GM19025 (cell line): ENCODE results near the gene TAAR5.
"Not testable (repeated sequence)": the region's sequence is repeated elsewhere in the genome, so short reads cannot be mapped to it uniquely, and the experiment has no call there.

Experiments
- ATAC-seq: cut with Tn5 transposase; IDR thresholded peaks from one replicate; pipeline ENCODE4 v1.9.1; 2021; ENCODE audit warnings: mild to moderate bottlenecking, low read depth, moderate library complexity; ENCODE audit not compliant: unreplicated experiment

TAAR5 gene, protein sequence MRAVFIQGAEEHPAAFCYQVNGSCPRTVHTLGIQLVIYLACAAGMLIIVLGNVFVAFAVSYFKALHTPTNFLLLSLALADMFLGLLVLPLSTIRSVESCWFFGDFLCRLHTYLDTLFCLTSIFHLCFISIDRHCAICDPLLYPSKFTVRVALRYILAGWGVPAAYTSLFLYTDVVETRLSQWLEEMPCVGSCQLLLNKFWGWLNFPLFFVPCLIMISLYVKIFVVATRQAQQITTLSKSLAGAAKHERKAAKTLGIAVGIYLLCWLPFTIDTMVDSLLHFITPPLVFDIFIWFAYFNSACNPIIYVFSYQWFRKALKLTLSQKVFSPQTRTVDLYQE

DNA sequence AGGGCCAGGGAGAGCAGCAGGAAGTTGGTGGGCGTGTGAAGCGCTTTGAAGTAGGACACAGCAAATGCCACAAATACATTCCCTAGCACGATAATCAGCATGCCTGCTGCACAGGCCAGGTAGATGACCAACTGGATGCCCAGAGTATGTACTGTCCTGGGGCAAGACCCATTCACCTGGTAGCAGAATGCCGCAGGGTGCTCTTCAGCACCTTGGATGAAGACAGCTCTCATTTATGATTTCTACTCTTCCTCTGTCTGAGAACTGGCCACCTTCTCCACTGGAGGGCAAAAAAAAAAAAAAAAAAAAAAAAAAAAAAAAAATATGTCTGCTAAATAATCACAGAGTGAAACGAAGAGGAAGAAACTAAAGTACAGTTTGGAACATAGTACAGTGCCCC, at the start of gene TAAR5:
Gene TAAR5, minus strand, starts transcription at position 288 of the 400 bp plus-strand sequence. Its CDS starts 55 bp downstream, at position 233.
- ATAC-seq: no peak

DNA sequence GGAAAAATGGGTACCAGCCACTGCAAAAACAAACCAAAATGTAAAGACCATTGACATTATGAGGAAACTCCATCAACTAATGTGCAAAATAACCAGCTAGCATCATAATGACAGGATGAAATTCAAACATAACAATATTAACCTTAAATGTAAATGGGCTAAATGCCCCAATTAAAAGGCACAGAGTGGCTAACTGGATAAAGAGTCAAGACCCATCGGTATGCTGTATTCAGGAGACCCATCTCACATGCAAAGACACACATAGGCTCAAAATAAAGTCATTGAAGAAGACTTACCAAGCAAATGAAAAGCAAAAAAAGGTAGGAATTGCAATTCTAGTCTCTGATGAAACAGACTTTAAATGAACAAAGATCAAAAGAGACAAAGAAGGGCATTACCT, 47.6 kb upstream of the TAAR5 start:
- not testable (repeated sequence) for ATAC-seq

DNA sequence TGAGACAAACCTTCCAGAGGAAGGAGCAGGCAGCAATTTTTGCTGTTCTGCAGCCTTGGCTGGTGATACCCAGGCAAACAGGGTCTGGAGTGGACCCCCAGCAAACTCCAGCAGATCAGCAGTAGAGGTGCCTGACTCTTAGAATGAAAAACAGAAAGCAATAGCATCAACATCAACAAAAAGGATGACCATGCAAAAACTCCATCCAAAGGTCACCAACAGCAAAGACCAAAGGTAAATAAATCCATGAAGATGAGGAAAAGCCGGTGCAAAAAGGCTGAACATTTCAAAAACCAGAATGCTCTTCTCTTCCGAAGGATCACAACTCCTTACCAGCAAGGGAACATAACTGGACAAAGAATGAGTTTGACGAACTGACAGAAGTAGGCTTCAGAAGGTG, 46.4 kb upstream of the TAAR5 start:
- not testable (repeated sequence) for ATAC-seq

DNA sequence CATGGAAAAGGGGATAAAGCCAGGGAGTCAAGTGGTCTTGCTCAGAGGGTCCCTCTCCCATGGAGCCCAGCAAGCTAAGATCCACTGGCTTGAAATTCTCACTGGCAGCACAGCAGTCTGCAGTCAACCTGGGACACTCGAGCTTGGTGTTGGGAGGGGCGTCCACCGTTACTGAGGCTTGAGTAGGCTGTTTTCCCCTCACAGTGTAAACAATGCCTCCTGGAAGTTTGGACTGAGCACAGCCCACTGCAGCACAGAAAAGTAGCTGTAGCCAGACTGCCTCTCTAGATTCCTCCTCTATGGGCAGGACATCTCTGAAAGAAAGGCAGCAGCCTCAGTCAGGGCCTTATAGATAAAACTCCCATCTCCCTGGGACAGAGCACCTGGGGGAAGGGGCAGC, 45.7 kb upstream of the TAAR5 start:
- ATAC-seq: not testable (repeated sequence)

DNA sequence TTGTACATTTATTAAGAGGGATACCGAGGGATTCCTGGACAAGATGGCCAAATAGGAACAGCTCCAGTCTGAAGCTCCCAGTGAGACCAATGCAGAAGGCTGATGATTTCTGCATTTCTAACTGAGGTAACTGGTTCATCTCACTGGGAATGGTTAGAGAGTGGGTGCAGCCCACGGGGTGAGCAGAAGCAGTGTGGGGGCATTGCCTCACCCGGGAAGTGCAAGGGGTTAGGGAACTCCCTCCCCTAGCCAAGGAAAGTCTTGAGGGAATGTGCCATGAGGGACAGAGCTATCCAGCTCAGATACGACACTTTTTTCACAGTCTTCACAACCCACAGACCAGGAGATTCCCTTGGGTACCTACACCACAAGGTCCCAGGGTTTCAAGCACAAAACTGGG, 45.3 kb upstream of the TAAR5 start:
- no peak for ATAC-seq

DNA sequence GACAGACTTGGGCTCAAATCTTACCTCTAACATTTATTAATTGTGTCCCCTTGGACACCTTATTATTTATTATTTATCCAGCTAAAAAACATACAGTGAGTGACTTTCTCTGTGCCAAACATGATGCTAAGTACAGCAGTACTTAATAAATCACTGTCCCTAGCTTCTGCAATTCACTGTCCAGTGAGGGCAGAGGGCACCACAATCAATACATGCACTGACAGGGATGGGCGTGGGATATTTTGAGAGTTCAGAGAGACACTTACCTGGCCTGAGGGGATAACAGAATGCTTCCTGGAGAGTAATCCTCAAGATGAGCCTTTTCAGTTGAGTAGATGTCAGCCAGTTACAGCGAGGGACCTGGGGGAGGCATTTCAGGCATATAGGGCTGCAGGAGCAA, 43.8 kb upstream of the TAAR5 start:
- ATAC-seq: no peak

DNA sequence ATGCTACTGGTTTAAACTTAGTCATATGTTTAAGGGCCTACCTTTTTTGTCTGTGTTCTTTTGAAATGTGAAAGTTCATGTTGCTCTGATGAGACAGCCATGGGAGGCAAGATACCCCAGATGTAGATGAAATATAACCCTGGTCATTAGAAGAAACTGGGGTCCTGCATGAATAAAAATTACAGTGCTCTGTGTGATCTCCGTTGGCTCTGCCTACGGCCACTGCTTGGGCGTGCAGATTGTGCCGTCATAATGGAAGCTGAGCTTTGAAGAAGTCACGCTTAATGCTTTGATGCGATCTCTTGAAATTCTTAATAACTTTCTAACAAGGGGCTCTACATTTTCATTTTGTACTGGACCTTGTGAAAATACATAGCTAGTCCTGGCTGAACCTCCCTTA, 34.6 kb upstream of the TAAR5 start, which contains the start of gene TAAR2:
Gene TAAR2, minus strand, starts transcription at position 101 of the 400 bp plus-strand sequence. Its CDS starts 0 bp downstream, at position 101.
- ATAC-seq: no peak

DNA sequence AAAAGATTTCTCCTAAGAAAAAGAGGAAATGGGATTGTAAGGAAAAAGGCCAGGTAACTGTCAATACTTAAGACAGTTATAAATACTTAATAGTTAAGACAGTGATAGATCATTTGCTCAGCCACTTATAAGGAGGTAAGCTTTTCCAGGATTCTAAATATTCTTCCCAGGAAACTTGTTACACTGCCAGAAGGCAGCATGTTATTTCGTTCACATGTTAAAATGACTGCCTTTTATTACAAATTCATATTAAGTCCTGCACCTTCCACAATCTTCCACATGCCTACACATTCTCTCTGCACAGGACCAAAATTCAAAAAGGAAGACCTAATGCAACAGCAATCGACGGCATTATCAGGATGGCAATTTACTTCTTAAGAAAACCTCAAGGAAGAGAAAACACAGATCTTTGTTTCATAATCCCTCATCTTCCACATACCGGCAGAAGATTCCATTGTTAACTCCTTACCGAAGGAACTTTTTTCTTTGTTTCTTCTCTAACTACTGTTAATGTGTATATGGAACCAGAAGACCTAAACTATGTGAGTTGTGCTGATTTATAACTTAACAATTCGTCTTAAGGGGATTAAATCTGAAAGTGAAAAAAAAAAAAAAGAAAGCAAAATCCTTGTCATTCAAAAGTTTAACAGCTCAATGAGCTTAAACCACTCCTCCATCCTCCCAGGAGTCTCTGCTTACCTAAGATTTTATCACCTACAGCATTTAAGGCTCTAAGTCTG, 33.7 kb upstream of the TAAR5 start:
- ATAC-seq: no peak

DNA sequence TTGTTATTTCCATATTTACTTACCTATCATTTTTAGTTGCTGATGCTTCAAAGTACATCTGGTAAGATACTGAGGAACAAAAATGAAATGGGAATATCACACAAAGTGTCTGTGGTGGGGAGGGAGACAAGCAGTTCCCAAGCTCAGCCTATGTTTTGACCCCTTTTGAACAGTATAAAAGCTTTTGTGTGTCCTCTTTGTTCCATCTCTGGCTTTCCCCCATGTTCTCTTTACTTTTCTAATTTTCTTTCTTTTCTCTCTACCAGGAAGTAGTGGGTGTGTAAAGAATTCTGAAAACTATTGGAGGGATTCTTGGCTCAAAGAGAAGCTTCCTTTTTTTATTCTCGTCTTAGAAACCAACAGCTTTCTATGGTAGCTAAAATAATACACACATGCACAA, 27.1 kb upstream of the TAAR5 start:
- no peak for ATAC-seq

DNA sequence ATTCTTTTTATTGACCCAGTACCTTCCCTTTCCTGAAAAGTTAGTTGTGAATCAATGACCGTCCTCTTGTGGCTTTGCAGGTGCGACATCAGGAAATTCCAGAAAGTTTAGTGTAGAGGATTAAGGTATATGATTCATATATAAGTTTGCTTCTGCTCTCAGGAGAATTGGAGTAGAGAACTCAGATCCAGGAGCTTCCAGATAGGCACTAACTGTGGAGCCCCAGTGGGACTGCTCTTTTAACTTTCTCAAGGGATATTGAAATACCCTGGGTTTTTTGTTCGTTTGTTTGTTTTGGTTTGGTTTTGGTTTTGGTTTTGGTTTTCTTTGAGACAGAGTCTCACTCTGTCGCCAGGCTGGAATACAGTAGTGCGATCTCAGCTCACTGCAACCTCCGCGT, 25.0 kb upstream of the TAAR5 start:
- ATAC-seq: no peak

DNA sequence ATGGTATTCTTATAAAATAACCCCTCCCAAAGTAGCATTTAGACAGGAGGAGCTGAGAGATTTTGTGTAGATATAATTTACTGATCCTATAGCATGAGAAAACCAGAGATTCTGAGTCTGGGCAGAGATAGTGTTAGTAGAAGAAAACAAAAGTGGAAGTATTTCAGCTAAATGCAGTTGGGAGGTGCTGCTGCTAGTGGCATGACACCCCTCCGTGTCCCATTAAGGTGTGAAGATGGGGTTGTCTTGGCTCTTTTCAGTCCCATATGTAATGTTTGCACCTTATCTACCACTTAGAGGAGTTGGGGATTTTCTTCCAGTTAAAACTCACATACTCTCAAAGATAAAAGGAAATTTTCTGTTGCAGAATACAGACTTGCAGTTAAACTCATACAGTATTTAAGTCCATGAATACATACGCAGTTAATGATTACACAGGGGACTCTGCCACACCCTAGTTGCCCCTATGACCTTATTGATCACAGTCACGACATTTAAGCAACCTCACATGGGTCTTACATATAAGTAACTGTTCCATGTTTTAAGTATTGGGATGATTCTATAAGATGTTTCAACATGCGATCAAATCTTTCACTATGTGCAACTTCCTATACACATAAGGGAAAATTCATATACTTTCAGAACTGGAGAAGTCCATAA, 23.0 kb upstream of the TAAR5 start:
- ATAC-seq: no peak

DNA sequence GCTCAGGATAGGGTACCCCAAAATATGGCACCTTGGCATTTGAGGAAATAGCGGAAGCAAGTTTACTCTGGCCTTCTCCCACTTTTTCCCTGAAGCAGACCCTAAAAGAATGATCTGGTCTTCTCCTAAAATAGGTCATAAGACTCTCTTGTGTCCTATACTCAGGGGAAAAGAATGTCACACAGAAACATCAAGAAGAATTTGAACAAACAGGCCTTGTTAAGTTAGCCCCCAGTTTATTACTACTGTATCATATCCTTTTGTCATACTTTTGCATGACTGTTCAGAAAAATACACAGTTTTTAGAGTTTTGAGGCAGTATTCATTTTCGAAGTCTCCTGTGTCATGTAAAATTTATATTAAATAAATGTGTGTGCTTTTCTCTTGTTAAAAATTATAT, 22.1 kb upstream of the TAAR5 start:
- no peak for ATAC-seq

DNA sequence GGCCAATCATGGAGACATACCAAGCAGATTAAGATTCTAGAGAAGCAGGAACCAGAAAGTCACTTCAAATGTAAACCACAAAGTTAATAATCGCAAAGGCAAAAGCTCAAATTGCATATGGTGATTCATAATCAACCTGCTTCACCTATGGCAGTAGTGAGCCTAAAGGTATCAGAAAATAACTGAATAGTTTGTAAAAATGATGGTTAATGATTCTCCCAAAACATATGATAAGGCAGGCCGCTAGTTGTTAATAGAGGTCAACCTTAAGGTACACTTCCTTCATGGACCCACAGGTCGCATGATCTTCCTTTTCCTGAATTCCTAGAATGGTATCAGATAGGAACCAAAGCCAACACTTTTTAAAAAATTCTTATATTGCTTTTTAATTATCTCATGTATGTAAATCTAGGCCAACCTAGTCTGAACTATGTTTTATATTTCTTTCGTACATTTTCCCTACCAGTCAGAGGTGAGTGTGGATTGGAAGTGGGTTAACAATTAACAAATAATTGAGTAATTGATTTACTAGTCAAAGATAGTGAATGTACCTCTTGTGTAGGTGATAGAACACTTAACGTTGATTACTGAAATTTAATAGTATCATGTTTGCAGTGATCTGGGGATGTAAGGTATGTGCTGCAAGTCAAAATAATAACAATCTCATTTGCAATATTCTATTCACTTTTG, 18.1 kb upstream of the TAAR5 start:
- no peak for ATAC-seq

DNA sequence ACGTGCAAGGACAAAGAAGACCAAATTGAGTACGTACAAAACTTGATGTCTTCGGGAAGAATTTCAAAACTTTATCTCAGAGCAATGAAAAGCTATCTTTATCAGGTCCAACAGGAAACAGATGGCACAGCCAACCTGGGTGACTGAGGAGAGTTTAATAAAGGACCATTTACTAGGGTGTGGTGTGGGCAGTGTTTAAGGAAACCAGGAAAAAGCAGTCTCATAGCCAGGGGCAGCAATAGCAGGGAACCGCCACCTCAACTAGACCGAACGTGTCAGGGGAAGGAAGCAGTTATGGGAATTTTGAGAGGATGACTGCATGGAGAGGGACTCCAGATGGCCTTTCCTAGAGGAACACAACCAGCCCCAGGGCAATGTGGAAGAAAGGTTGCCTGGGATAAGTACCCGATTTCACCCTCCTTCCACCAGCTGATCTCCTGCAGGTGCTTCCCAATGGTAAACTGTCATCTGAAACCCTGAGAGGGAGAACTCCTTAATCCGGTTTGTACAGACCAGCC, 15.2 kb upstream of the TAAR5 start:
- no peak for ATAC-seq

DNA sequence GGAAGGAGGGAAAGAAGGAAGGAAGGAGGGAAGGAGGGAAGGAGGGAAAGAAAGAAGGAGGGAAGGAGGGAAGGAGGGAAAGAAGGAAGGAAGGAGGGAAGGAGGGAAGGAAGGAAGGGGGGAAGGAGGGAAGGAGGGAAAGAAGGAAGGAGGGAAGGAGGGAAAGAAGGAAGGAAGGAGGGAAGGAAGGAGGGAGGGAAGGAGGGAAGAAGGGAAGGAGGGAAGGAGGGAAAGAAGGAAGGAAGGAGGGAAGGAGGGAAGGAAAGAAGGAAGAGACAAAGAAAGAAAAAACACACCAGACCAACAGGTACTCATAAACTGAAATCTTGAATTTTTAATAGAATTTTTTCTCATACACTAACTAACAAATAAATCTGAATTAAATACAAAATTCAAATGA, 11.4 kb upstream of the TAAR5 start:
- not testable (repeated sequence) for ATAC-seq

DNA sequence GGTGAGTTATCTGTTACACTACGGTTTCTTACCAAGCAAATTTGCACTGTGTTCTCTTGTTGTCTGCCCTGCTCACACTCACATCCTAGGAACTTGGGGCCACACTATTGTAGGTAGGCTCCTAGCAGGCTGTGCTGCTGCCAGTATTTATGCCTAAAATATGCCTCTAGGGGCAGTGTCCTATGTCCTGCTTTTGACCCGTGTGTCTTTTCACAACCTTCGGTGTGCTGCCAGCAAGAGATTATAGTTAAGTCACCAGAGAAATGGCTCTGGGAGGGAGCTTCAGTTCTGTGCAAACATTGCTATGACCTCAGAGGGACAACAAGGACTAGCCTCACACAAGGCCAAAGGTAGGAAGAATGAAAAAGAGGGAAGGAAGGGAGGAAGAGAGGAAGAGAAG, 8.9 kb upstream of the TAAR5 start:
- no peak for ATAC-seq

DNA sequence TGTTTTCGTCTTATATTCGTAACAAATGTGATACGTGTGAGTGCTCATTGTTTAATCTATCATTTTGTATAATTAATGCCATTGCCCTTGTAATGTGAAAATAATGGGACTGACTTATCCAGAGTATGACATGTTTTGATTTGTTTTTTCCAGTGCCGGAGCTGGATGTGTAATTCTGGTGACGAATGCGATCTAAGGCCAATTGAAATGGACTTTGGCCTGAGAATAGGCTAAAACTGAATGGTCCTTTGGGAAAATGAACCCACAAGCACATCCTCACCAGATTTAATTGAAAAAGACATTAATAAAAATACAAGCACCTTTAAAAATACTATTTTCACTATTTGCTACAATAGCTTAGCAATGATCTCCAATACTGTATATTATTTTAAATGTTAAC, 6.7 kb upstream of the TAAR5 start:
- no peak for ATAC-seq

DNA sequence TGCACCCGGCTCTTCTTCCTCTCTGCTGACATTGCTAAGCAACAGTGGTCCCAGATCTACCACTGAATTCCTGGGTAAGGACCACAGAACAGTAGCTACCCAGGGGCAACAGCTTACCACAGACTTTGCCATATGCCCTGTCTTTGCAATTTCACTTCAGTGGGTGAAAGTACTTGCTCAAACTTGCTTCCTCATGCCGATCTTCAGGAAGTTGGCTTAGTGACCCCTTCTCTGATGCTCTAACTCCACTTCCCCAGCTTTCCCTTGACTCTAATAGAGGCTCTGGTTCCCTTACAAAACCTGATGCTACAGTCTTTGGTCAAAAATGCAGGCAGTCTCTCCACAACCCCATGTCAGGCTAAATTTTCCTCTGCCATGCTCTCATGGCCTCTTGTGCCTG, 3.3 kb upstream of the TAAR5 start:
- ATAC-seq: no peak

DNA sequence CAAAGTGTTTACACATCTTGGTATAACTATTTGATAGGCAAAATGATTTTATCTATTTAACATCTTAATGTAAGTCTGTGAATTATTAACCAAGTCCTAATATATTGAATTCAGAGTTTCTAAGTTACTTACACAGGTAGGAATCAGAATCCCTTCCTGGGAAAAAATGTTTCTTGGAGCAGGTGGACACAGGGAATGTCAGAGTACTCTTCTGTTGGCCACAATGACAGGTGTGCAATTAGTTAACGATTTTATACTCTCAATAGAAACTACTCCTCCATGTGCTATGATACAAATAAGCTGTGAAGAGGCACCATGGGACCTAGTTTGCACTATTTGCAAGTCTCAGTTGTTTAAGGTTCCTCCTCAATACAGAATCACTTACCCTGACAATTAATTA, 821 bp upstream of the TAAR5 start:
- no peak for ATAC-seq

DNA sequence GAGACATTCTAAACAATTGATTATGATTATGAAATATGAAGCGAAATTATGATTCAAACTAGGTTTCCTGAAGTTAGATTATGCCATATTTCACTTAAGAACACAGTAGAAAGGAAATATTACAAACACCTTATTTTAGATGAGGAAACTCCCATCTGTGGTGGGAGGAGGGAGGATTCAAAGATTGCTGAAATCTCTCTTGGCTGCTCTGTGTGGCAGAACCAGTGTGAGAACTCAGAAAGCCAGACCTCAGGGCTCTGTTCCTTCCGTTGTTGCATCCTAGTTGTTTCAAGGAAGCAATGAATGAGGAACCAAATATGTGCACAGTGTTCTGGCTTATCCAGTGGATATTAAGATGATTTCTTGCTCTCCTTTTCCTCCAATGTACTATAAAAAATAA, 2.1 kb downstream of the TAAR5 start:
- no peak for ATAC-seq

DNA sequence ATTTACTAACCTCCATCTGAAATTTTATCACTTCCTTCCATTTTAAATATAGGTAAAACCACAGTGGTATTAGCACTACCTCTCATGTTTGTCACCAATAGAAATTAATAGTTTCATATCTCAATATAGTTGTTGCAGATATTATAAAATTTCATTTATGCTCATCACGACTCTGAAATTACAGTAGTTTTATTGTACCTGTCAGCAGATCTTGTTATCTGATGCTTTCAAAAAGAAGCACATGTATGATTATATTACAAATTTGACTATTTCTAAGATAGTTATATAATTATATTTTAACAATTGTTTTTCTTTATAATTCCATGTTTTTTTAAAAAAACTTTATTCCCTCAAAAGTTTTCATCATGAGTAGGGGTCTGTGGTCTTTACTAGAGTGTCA, 4.8 kb downstream of the TAAR5 start:
- no peak for ATAC-seq
